ENCODE data around the gene SIK1.
"Not testable (repeated sequence)": the region's sequence is repeated elsewhere in the genome, so short reads cannot be mapped to it uniquely, and the experiment has no call there.

Gene SIK1

GRCh38 chr21:43439316-43440075 lies 12.6 kb upstream of the SIK1 start:
- DNase-seq (ENCODE audit: low read depth), result not testable (repeated sequence)

DNA sequence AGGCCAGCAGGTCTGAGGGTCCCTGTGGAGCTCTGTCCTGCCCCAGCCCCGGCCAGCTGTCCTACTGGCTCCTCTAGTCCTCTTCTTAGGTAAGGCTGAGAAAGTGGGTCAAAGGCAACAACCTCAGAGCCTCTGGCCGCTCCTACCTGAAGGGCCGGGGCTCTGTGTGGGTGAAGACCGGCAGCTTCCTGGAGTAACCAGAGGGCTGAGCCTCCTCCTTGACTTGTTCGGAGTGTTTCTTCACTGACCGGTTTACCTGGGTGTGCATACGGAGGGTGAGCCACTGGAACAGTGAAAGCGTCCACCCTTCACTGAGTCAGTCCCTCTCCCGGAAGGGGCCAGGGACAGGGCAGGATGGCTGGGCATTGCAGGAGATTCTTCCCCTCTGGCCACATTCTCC lies 9.3 kb upstream of the SIK1 start:
- not testable (repeated sequence) for DNase-seq (ENCODE audit: low read depth)

DNA sequence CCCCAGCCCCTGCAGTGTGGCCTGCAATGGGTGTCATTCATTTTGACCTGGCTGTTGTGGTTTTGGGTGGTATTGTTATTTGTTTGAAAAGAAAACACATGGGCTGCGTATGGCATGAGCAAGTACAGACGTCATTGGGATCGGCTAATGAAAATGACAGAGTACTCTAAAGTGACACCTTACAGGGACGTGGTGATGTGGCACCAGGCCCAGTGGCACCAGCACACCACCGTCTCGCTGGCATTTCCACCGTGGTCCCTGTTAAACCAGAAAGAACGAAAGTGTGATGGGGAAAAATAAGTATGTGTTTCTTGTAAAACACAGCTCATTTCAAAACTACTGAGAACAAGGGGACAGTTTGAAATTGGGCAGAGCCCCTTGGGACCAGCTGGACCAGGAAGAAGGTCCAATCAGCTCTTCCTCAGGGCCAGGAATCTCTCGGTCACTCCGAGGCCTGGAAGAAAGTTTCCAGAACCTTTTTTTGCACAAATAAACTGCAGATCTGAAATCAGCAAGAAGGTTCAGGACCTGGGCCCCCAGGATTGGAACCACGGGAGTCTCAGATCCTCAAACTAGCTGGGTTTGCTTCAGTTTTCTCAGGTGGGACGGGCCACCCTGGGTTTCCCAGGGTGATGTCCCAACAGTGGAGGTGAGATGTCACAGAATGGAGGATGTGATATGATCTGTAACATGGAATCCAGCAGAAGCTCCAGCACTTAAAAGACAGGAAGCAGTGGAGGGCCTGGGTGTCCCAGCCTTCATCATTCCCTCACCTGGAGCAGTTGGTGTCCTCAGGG lies 6.6 kb upstream of the SIK1 start:
- DNase-seq (ENCODE audit: low read depth), result not testable (repeated sequence)

DNA sequence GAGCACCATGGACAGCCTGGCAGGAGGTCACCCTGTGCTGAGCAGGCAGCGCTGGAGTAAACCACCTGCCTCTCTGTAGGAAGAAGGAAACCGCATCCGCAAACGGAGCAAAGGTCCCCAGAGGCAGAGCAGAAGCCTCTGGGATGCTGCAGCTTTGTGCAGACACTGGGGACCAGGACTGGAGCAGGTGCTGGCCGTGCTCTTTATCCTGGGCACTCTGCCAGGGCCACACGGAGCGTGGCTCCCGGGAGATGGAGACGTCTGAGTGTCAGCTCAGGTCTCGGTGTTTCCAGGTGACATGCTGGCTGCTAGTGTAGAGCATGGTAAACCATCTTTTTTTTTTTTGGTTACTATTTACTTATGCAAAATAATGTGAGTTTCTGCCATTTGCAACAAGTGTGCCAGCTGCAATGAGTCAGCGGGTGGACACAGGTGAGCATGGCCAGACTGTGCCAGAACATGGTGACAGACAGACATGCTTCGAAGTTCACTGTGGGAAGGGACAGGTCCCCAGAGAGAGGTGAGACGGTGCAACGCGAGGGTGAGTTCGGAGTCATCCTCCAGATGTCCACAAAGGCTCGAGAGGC lies 4.0 kb upstream of the SIK1 start:
- DNase-seq (ENCODE audit: low read depth), result not testable (repeated sequence)

DNA sequence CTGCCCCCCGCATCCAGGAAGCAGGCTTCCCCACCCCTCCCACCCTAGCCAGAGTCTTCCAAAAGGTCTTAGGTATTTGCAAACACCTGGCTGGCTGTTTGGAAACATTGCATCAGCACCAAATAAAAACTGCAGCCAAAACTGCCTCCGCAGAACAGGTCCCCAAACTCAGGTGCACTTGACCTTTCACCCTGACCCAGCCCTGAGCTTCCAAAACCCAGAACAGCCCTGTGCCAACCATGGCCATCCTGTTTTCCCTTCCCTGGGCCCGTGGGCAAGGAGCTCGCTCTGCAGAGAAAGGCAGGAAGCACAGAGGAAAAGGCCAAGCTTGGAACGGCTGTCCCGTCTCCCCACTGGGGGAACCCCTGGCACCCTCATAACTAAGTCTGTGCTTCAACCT lies 2.0 kb upstream of the SIK1 start:
- not testable (repeated sequence) for DNase-seq (ENCODE audit: low read depth)

- DNase-seq (ENCODE audit: low read depth), result not testable (repeated sequence)
Observed at GRCh38 chr21:43427242-43427559, 270 bp upstream of the SIK1 start.

DNA sequence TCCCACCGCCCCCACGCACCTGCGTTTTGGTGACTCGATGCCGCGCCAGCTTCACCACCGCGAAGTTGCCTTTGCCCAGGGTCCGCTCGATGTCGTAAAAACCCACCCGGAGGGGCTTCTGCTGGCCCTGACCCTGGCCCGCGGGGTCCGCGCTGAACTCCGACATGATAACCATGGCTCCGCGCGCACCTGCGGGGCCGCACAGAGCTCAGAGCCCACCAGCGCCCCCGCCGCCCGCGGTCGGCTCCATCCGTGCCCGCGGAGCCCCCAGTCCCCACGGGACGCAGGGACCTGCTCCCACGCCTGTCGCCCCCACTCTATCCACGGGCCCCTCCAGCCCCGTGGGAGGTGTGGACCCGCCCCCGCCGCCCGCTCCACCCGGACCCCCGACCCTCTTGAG lies 927 bp downstream of the SIK1 start:
- DNase-seq (ENCODE audit: low read depth), result not testable (repeated sequence)

DNA sequence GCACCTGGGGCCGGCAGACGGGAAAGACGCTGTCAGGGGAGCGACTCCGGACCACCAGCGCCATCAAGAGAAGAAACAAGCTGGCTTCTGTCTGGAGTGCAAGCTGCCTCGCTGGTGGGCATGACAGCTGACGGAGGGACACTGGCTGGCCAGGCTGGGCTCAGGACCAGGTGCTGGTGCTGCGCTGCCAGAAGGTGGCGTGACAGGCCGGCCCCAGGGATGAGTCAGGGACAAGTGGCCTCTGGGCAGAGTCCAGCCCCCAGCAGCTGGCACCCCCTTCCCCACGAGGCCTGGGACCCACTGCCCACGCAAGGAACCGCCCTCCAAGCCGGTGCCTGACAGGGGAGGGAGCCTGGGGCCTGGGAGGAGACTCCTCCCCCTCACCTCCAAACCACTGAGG lies 7.5 kb downstream of the SIK1 start:
- not testable (repeated sequence) for DNase-seq (ENCODE audit: low read depth)

DNA sequence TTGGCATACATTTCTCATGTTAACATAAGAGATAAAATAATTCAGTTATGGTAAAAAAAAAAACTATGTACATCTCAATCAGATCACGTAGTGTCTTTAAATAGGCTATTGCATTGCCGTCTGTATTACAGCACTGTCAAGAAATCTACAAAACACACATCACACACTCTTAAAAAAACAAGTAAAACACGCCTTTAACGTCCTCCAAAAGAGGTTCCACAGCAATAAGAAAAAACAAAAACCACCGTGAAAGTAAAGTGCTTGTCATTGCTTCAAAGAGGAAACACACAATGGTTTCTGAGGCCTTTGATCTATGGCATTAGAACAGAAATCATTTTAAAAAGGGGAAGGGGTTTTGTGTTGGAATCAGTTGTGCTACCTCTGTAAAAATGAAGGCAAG lies 12.4 kb downstream of the SIK1 start:
- not testable (repeated sequence) for DNase-seq (ENCODE audit: low read depth)

GRCh38 chr21:43412020-43412788 lies 14.7 kb downstream of the SIK1 start:
- not testable (repeated sequence) for DNase-seq (ENCODE audit: low read depth)

DNA sequence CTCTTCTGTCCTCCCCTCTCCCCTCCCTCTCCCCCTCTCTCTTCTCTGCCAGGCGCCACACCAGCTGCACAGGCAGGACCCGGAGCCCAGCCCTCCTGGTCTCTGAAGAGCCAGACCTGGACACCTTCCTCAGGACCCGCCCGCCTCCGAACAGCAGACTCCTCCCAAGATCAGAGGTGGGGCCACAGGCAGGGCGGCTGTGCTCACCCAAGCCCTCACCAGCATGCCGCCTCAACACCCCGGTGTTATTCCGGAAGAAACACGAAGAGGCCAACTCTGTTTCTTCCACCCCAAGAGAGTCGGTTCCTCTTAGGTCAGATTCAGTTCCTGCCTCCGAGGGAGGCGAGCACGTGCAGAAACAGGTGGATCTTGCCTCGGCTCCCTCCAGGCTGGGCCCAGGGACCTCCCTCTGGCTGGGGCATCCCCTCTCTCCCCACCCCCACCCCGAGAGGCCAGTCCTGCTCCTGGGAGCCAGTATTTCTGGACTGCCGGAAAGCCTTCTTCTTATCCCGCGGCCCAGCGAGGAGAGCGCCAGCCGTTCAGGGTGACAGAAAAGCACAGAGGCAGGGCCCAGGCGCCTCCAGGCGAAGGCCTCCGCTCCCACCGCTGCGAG lies 16.4 kb downstream of the SIK1 start:
- DNase-seq (ENCODE audit: low read depth), result not testable (repeated sequence)

- DNase-seq (ENCODE audit: low read depth), result not testable (repeated sequence)
Observed at GRCh38 chr21:43407139-43407538, 19.8 kb downstream of the SIK1 start.

DNA sequence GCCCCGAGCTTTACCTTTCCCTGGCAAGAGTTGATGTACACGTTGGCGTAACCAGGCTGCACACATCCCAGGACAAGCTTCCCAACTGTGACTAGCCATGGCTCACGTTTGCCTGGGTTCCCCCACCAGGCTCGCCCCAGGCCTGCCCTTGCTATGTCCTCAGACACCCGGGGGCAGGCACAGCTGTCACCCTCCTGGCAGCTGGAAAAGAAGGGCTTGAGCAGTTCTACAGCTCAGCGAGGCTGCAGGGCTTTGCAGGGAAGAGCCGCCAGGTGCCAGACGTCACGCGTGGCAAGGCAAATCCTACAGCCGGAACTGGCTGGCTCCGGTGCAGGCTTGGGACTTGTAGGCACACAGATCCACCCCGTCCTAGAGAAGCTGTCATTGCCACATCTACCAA lies 22.5 kb downstream of the SIK1 start:
- DNase-seq (ENCODE audit: low read depth), result not testable (repeated sequence)

DNA sequence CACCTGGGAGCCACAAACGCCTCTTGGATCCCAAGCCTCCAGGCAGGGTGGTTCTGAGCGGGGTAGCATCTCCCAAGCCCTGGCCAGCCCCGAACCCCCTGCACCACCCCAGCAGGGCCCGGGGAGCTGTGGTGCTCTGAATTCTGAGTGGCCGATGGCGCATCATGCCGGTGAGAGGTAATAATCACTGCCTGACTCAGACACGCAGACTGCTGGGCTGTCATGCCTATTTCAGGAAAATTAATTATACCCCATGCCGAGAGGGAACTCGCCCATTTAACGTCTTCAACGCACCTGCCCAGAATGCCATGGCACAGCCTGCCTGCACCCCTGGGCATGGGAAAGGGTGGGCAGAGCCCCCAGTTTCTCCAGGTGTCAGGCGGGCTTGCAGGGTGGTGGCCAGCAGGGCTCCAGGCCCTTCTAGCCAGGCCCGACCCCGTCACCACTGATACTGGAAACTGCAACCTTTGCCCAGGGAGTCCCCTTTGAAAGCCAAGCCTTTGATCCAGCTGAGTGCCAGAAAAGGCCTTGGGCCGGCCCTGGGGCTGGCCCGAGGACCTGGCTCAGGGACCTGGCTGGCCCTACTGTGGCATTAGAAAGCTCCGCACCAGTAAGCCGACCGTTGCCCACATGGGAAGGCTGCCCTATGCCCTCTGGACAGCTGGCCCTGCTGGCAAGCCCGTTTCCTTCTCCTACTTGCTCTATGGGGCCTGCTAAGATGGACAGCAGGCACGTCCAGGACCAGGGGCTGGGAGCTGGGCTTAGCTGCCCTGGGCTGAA lies 23.1 kb downstream of the SIK1 start:
- not testable (repeated sequence) for DNase-seq (ENCODE audit: low read depth)

DNA sequence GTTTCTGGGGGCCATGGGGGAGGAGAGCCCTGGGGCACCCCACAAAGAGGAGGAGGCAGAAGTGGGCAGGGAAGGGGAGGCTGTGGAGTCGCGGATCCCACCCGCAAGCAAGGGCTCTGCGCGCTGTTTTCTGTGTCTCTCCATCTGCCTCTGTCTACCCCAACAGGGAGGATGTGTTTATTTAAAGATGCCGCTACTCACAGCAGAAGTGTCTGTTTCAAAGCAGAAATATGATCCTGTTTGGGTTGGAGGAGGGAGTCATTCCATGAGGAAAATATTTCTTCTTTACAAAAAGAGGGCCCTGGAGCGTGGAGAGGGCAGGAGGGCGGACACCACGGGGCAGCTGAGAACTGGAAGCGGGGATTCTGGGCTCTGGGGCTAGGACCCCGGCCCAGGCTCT lies 25.8 kb downstream of the SIK1 start:
- DNase-seq (ENCODE audit: low read depth), result not testable (repeated sequence)

GRCh38 chr21:43399595-43400015 lies 27.3 kb downstream of the SIK1 start:
- not testable (repeated sequence) for DNase-seq (ENCODE audit: low read depth)

- not testable (repeated sequence) for DNase-seq (ENCODE audit: low read depth)
Observed at GRCh38 chr21:43399136-43399535, 27.8 kb downstream of the SIK1 start.

- not testable (repeated sequence) for DNase-seq (ENCODE audit: low read depth)
Observed at GRCh38 chr21:43398533-43398932, 28.4 kb downstream of the SIK1 start.

DNA sequence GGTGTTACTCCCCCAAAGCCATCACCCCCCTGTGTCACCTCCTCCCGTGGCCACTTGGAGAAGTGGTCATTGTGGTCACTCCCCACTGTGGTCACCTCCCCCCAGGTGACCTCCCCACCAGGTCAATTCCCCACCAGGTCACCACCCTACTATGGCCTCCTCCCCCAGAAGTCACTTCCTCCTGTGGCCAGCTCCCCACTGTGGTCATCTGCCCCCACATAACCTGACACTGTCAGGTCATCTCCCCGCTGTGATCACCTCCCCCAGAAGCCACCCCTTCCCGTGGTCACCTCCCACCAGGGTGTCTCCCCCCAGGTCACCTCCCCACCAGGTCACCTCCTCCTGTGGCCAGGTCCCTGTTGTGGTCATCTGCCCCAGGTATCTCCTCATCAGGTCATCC lies 28.9 kb downstream of the SIK1 start:
- DNase-seq (ENCODE audit: low read depth), result not testable (repeated sequence)

DNA sequence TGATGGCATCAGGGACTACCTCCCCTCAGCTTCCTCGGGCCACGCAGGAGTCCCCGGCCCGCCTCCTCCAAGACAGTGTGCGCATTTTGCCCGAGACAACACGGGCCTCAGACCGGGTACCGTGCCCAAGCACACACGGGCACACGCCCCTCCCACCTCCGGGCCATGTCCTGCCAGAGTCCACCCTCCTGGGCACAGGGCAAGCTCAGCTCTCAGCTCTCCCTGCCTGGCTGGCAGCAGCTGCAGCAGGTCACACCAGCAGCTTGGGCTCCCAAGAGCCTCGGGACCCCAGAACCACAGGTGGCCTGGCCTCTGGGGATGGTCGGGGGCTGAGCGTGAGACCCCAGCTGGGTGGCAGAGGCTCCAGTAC lies 29.5 kb downstream of the SIK1 start:
- DNase-seq (ENCODE audit: low read depth), result not testable (repeated sequence)
